CD4-positive, alpha-beta T cell treated with Interleukin-6 at 100 ng/mL for 8 hours (primary cell): Measurements from ENCODE around the gene PPHLN1.

Source experiments
- DNase-seq: peaks from one replicate; pipeline ENCODE4 v3.0.0-alpha.2; 2020; ENCODE audit warnings: mixed read lengths, low spot score

Gene PPHLN1

GRCh38 chr12:42325653-42326474 is at the start of gene PPHLN1, which contains the start of gene ZCRB1:
Gene PPHLN1, plus strand, starts transcription at chr12:42326167. Its CDS starts 9,736 bp downstream, at chr12:42335903.
Gene ZCRB1, minus strand, starts transcription at chr12:42326094. Its CDS starts 1,992 bp downstream, at chr12:42324102.
- DNase-seq, result peak; percentile 70

- no peak for DNase-seq
Measured at GRCh38 chr12:42277396-42278127, 48.4 kb upstream of the PPHLN1 start.

GRCh38 chr12:42278128-42278510 is 47.8 kb upstream of the PPHLN1 start:
- DNase-seq, result no peak

GRCh38 chr12:42281278-42281677 is 44.7 kb upstream of the PPHLN1 start:
- DNase-seq, result no peak

GRCh38 chr12:42281844-42282243 is 44.1 kb upstream of the PPHLN1 start:
- DNase-seq, result no peak

- no peak for DNase-seq
Measured at GRCh38 chr12:42282294-42282693, 43.7 kb upstream of the PPHLN1 start.

GRCh38 chr12:42283739-42284138 is 42.2 kb upstream of the PPHLN1 start:
- DNase-seq, result no peak

GRCh38 chr12:42284157-42284556 is 41.8 kb upstream of the PPHLN1 start:
- DNase-seq, result no peak

- no peak for DNase-seq
Measured at GRCh38 chr12:42284876-42285275, 41.1 kb upstream of the PPHLN1 start.

GRCh38 chr12:42285431-42285830 is 40.5 kb upstream of the PPHLN1 start:
- no peak for DNase-seq

GRCh38 chr12:42286741-42287140 is 39.2 kb upstream of the PPHLN1 start:
- no peak for DNase-seq

- DNase-seq, result no peak
Measured at GRCh38 chr12:42288544-42288943, 37.4 kb upstream of the PPHLN1 start.

GRCh38 chr12:42291680-42292079 is 34.3 kb upstream of the PPHLN1 start:
- DNase-seq, result no peak

GRCh38 chr12:42296503-42297109 is 29.4 kb upstream of the PPHLN1 start:
- no peak for DNase-seq

- DNase-seq, result no peak
Measured at GRCh38 chr12:42298887-42299286, 27.1 kb upstream of the PPHLN1 start.

GRCh38 chr12:42299392-42300308 is 26.3 kb upstream of the PPHLN1 start:
- DNase-seq, result no peak

GRCh38 chr12:42306297-42306696 is 19.7 kb upstream of the PPHLN1 start:
- DNase-seq, result no peak

- DNase-seq, result no peak
Measured at GRCh38 chr12:42308390-42308789, 17.6 kb upstream of the PPHLN1 start.

GRCh38 chr12:42309996-42310395 is 16.0 kb upstream of the PPHLN1 start:
- DNase-seq, result no peak

- DNase-seq, result no peak
Measured at GRCh38 chr12:42315108-42315507, 10.9 kb upstream of the PPHLN1 start.

- DNase-seq, result no peak
Measured at GRCh38 chr12:42320796-42321195, 5.2 kb upstream of the PPHLN1 start.

GRCh38 chr12:42322567-42322966 is 3.4 kb upstream of the PPHLN1 start:
- no peak for DNase-seq
